Mesendoderm (in vitro differentiated cells): ENCODE measurements around the gene RELCH.

Experiments
- DNase-seq: peaks from one replicate; pipeline ENCODE4 v3.0.0; 2013
- H2AK5ac ChIP-seq: 2 replicates; pipeline ENCODE4 v1.6.1; 2013; ENCODE audit warnings: low read length, inconsistent platforms
- H2BK120ac ChIP-seq: 2 replicates; pipeline ENCODE4 v1.6.1; 2013; ENCODE audit warnings: low read depth, mild to moderate bottlenecking, low read length, moderate library complexity, mixed read lengths
- H2BK15ac ChIP-seq: replicated peaks from 2 replicates; pipeline ENCODE4 v1.6.1; 2013; ENCODE audit warnings: low read depth, mild to moderate bottlenecking, moderate library complexity
- H2BK5ac ChIP-seq: 2 replicates; pipeline ENCODE4 v1.6.1; 2013; ENCODE audit warnings: low read length, inconsistent platforms
- H3K18ac ChIP-seq: 2 replicates; pipeline ENCODE4 v1.6.1; 2013; ENCODE audit warnings: mild to moderate bottlenecking, low read length, mixed read lengths
- H3K23ac ChIP-seq: one replicate; pipeline ENCODE4 v1.6.1; 2013; ENCODE audit warnings: low read length
- H3K27ac ChIP-seq: 2 replicates; pipeline ENCODE4 v1.5.1; 2013; ENCODE audit warnings: low read depth, mild to moderate bottlenecking, inconsistent platforms, low read length, moderate library complexity
- H3K27me3 ChIP-seq: 2 replicates; pipeline ENCODE4 v1.6.1; 2013; ENCODE audit warnings: low read length, control low read depth, mild to moderate bottlenecking, inconsistent platforms; ENCODE audit not compliant: insufficient read depth, poor library complexity
- H3K36me3 ChIP-seq: 2 replicates; pipeline ENCODE4 v1.6.1; 2013; ENCODE audit warnings: low read length, inconsistent platforms; ENCODE audit not compliant: control insufficient read depth, insufficient read depth
- H3K4ac ChIP-seq: one replicate; pipeline ENCODE4 v1.6.1; 2013; ENCODE audit warnings: low read depth, mild to moderate bottlenecking, low read length, moderate library complexity
- H3K4me1 ChIP-seq: 2 replicates; pipeline ENCODE4 v1.6.1; 2013; ENCODE audit warnings: low read depth, low read length, inconsistent platforms; ENCODE audit not compliant: control insufficient read depth
- H3K4me2 ChIP-seq: 2 replicates; pipeline ENCODE4 v1.6.1; 2013; ENCODE audit warnings: low read length
- H3K4me3 ChIP-seq: 2 replicates; pipeline ENCODE4 v1.5.1; 2013; ENCODE audit warnings: mild to moderate bottlenecking, low read length
- H3K56ac ChIP-seq: one replicate; pipeline ENCODE4 v1.6.1; 2013; ENCODE audit warnings: low read length
- H3K79me1 ChIP-seq: 2 replicates; pipeline ENCODE4 v1.6.1; 2013; ENCODE audit warnings: low read length, inconsistent platforms
- H3K79me2 ChIP-seq: 2 replicates; pipeline ENCODE4 v1.6.1; 2013; ENCODE audit warnings: mild to moderate bottlenecking, low read length; ENCODE audit not compliant: control insufficient read depth, insufficient read depth
- H3K9ac ChIP-seq: 2 replicates; pipeline ENCODE4 v1.6.1; 2013; ENCODE audit warnings: low read length, inconsistent platforms
- H4K5ac ChIP-seq: one replicate; pipeline ENCODE4 v1.6.1; 2013; ENCODE audit warnings: low read length
- H4K8ac ChIP-seq: one replicate; pipeline ENCODE4 v1.6.1; 2013; ENCODE audit warnings: low read depth, mild to moderate bottlenecking, control low read depth, low read length, moderate library complexity
- WGBS: extraction: QIAGEN DNeasy Blood & Tissue Kit; methylation state at CpG from one replicate; pipeline ENCODE4 v1.1.7; 2013; ENCODE audit warnings: low lambda C conversion rate, missing lambda C conversion rate; ENCODE audit not compliant: insufficient coverage; ENCODE audit errors: extremely low coverage; 5-methylcytosine and 5-hydroxymethylcytosine counted together

RELCH gene

GRCh38 chr18:62206593-62206992 is 19.5 kb downstream of the RELCH start:
- Histone ChIP-seq H3K56ac (no peak overlapping the region), H3K36me3 (no peaks in the 10 kb centered on the region), H3K9ac (no peak overlapping the region), H3K79me2 (peaks cover 16% of the 10 kb centered on the region), H2BK15ac (no peak overlapping the region), H3K4ac (no peak overlapping the region), H2AK5ac (no peak overlapping the region), H3K4me2 (no peak overlapping the region), H3K27ac (no peak overlapping the region), H4K5ac (no peak overlapping the region), H3K27me3 (no peaks in the 10 kb centered on the region), H3K18ac (no peak overlapping the region), H4K8ac (no peak overlapping the region), H2BK120ac (no peak overlapping the region), H3K4me3 (no peak overlapping the region), H3K4me1 (no peaks in the 10 kb centered on the region), H3K23ac (no peak overlapping the region), H2BK5ac (no peak overlapping the region), H3K79me1 (peaks cover 6% of the 10 kb centered on the region)
- WGBS, result no CpG with 5 or more reads among the region's 4 CpGs
- DNase-seq, result no peak

GRCh38 chr18:62209046-62209445 is 22.0 kb downstream of the RELCH start:
- no peak overlapping the region for H2BK15ac ChIP-seq
- H3K27me3 ChIP-seq, result no peaks in the 10 kb centered on the region
- no peak overlapping the region for H2BK5ac ChIP-seq
- H3K27ac ChIP-seq, result no peak overlapping the region
- no peak overlapping the region for H3K4me2 ChIP-seq
- no peak overlapping the region for H3K4me3 ChIP-seq
- H3K4me1 ChIP-seq, result no peaks in the 10 kb centered on the region
- H2AK5ac ChIP-seq, result no peak overlapping the region
- no peak overlapping the region for H4K5ac ChIP-seq
- H3K4ac ChIP-seq, result no peak overlapping the region
- H3K79me1 ChIP-seq, result peaks cover 8% of the 10 kb centered on the region
- no peak overlapping the region for H3K56ac ChIP-seq
- H4K8ac ChIP-seq, result no peak overlapping the region
- H3K36me3 ChIP-seq, result no peaks in the 10 kb centered on the region
- H3K18ac ChIP-seq, result no peak overlapping the region
- no peak overlapping the region for H3K23ac ChIP-seq
- H3K79me2 ChIP-seq, result peaks cover 17% of the 10 kb centered on the region
- no peak for DNase-seq
- no peak overlapping the region for H3K9ac ChIP-seq
- H2BK120ac ChIP-seq, result no peak overlapping the region

- Histone ChIP-seq H3K27ac (no peak overlapping the region), H2BK120ac (no peak overlapping the region), H3K79me1 (peaks cover 10% of the 10 kb centered on the region), H3K79me2 (peaks cover 17% of the 10 kb centered on the region), H3K56ac (no peak overlapping the region), H3K23ac (no peak overlapping the region), H3K9ac (no peak overlapping the region), H3K36me3 (no peaks in the 10 kb centered on the region), H3K4me1 (no peaks in the 10 kb centered on the region), H4K8ac (no peak overlapping the region), H2BK15ac (no peak overlapping the region), H3K4me3 (no peak overlapping the region), H3K18ac (no peak overlapping the region), H3K27me3 (no peaks in the 10 kb centered on the region), H2BK5ac (no peak overlapping the region), H3K4me2 (no peak overlapping the region), H3K4ac (no peak overlapping the region), H2AK5ac (no peak overlapping the region), H4K5ac (no peak overlapping the region)
- no CpG with 5 or more reads among the region's 1 CpG for WGBS
- no peak for DNase-seq
Observed at GRCh38 chr18:62210138-62210537, 23.1 kb downstream of the RELCH start.

- no peak overlapping the region for H2BK5ac ChIP-seq
- no peak for DNase-seq
- H2AK5ac ChIP-seq, result no peak overlapping the region
- no peak overlapping the region for H3K9ac ChIP-seq
- no peak overlapping the region for H3K4me2 ChIP-seq
- H3K36me3 ChIP-seq, result no peaks in the 10 kb centered on the region
- H3K4me3 ChIP-seq, result no peak overlapping the region
- no peaks in the 10 kb centered on the region for H3K4me1 ChIP-seq
- no peak overlapping the region for H3K18ac ChIP-seq
- H3K23ac ChIP-seq, result no peak overlapping the region
- H4K5ac ChIP-seq, result no peak overlapping the region
- H3K27ac ChIP-seq, result no peak overlapping the region
- H4K8ac ChIP-seq, result no peak overlapping the region
- H3K56ac ChIP-seq, result no peak overlapping the region
- H2BK15ac ChIP-seq, result no peak overlapping the region
- H3K27me3 ChIP-seq, result no peaks in the 10 kb centered on the region
- no peak overlapping the region for H2BK120ac ChIP-seq
- H3K4ac ChIP-seq, result no peak overlapping the region
- peaks cover 10% of the 10 kb centered on the region for H3K79me1 ChIP-seq
- H3K79me2 ChIP-seq, result peaks cover 17% of the 10 kb centered on the region
Observed at GRCh38 chr18:62211325-62211828, 24.3 kb downstream of the RELCH start.

- Histone ChIP-seq H3K36me3 (no peaks in the 10 kb centered on the region), H3K79me1 (peaks cover 8% of the 10 kb centered on the region), H3K79me2 (peaks cover 5% of the 10 kb centered on the region), H3K4me2 (no peak overlapping the region), H2BK5ac (no peak overlapping the region), H3K4me3 (no peak overlapping the region), H3K23ac (no peak overlapping the region), H3K56ac (no peak overlapping the region), H4K5ac (no peak overlapping the region), H4K8ac (no peak overlapping the region), H3K18ac (no peak overlapping the region), H3K27me3 (no peaks in the 10 kb centered on the region), H2BK15ac (no peak overlapping the region), H3K9ac (no peak overlapping the region), H2BK120ac (no peak overlapping the region), H2AK5ac (no peak overlapping the region), H3K27ac (no peak overlapping the region), H3K4me1 (no peaks in the 10 kb centered on the region), H3K4ac (no peak overlapping the region)
- no CpG with 5 or more reads among the region's 1 CpG for WGBS
- no peak for DNase-seq
Observed at GRCh38 chr18:62214790-62215189, 27.7 kb downstream of the RELCH start.

- Histone ChIP-seq H3K27ac (no peak overlapping the region), H3K56ac (no peak overlapping the region), H2BK15ac (no peak overlapping the region), H3K79me2 (no peaks in the 10 kb centered on the region), H4K8ac (no peak overlapping the region), H2BK120ac (no peak overlapping the region), H3K36me3 (peaks cover 2% of the 10 kb centered on the region), H3K79me1 (no peaks in the 10 kb centered on the region), H3K23ac (no peak overlapping the region), H3K4ac (no peak overlapping the region), H4K5ac (no peak overlapping the region), H3K4me2 (no peak overlapping the region), H3K4me3 (no peak overlapping the region), H3K9ac (no peak overlapping the region), H3K27me3 (no peaks in the 10 kb centered on the region), H3K18ac (no peak overlapping the region), H2BK5ac (no peak overlapping the region), H2AK5ac (no peak overlapping the region), H3K4me1 (no peaks in the 10 kb centered on the region)
- WGBS, result no CpG with 5 or more reads among the region's 2 CpGs
- DNase-seq, result no peak
Observed at GRCh38 chr18:62224229-62224628, 37.2 kb downstream of the RELCH start.
